Heart right ventricle (tissue), 16 donors: Measurements from ENCODE around the gene KIF4A. TPM values are rescaled to one million over a fixed set of nuclear protein-coding genes. Genes with fewer than 3 reads are reported as not detected.
"Not testable (repeated sequence)": the region's sequence is repeated elsewhere in the genome, so short reads cannot be mapped to it uniquely, and the experiment has no call there.

ENCODE experiments used
- ATAC-seq, 8 donors: fragments of 200-7000 bp; cut with Tn5 transposase; one replicate each; pipeline ENCODE4 v1.9.1; 2020; ENCODE audit warnings: mild to moderate bottlenecking in 8 of 8, moderate library complexity in 8 of 8, moderate number of reproducible peaks in 1 of 8
- DNase-seq, 2 donors: peaks; one replicate each; pipeline ENCODE4 v3.0.0-alpha.2; 2020
- H3K27ac ChIP-seq, 10 donors: fragments of 200-600 bp; sonication (generic) in 2 of 10; one replicate each; pipeline versions ENCODE4 v1.5.0 to v1.8.0; 2020 to 2022; ENCODE audit warnings: mild to moderate bottlenecking in 3 of 10
- H3K27me3 ChIP-seq, 7 donors: fragments of 200-600 bp; one replicate each; pipeline ENCODE4 v1.8.0; 2021 to 2022; ENCODE audit warnings: mild to moderate bottlenecking in 2 of 7
- H3K36me3 ChIP-seq, 9 donors: fragments of 200-600 bp; sonication (generic) in 1 of 9; one replicate each; pipeline versions ENCODE4 v1.5.0 to v1.8.0; 2020 to 2022; ENCODE audit warnings: mild to moderate bottlenecking in 2 of 9
- H3K4me1 ChIP-seq, 9 donors: fragments of 200-600 bp; sonication (generic) in 1 of 9; one replicate each; pipeline versions ENCODE4 v1.5.0 to v1.8.0; 2020 to 2022; ENCODE audit warnings: mild to moderate bottlenecking in 4 of 9
- H3K4me3 ChIP-seq, 10 donors: fragments of 200-600 bp; sonication (generic) in 2 of 10; one replicate each; pipeline versions ENCODE4 v1.5.0 to v1.8.0; 2020 to 2022; ENCODE audit warnings: mild to moderate bottlenecking in 7 of 10, moderate library complexity in 2 of 10
- H3K9me3 ChIP-seq, 11 donors: fragments of 200-600 bp in 10 of 11; sonication (generic) in 2 of 11; one replicate each; pipeline versions ENCODE4 v1.5.0 to v1.8.0; 2013 to 2022; ENCODE audit warnings: mild to moderate bottlenecking in 2 of 11, control low read depth in 1 of 11, moderate library complexity in 1 of 11
- WGBS, 2 donors: extraction: QIAGEN DNeasy Blood & Tissue Kit; methylation state at CpG; one replicate each; pipeline ENCODE4 v1.1.7; 2013; ENCODE audit warnings: inconsistent platforms in 1 of 2; 5-methylcytosine and 5-hydroxymethylcytosine counted together
- intact Hi-C, 10 donors: fragments of 100-400 bp; cut with DNase I; formaldehyde crosslinking; loops; one replicate each; pipeline versions ENCODE4 v1.11.1 to v1.14.2; 2022
- polyA plus RNA-seq, 2 donors: library from polyadenylated mRNA; stranded (reverse); fragments of 200-250 nt; gene quantifications; one replicate each; pipeline ENCODE4 v1.2.3, GENCODE V29; 2013
- total RNA-seq, 10 donors: library from RNA; stranded (reverse); fragmentation: NEBNext Ultra II Directional in 3 of 10; extraction: Animal tissue kit (Norgen Biotek cat#: 25700) in 3 of 10; gene quantifications; one replicate each; pipeline versions ENCODE4 v1.2.1 to v1.2.4, GENCODE V29; 2021 to 2023
- TF ChIP-seq, protein P1 (sequence below), 9 donors: fragments of 200-600 bp; sonication (generic) in 2 of 9; IDR thresholded peaks; one replicate each; pipeline versions ENCODE4 v1.5.0 to v1.8.0; 2021 to 2022; ENCODE audit warnings: antibody characterized with exemption in 9 of 9, mild to moderate bottlenecking in 5 of 9, moderate library complexity in 1 of 9
- donor health status: Arrhythmogenic right ventricular cardiomyopathy.
- donor health status: ischemic (EF 13 %, LVEDD 7.1; RV severe dilation, severe dysfunction).
- donor health status: healthy with polysubstance abuse.
- donor health status: DM: no; HTN: yes; CAD: no.
- donor health status: DM: no; HTN: no; CAD: no.
- donor health status: ischemic (EF 25% LVEDD 6.9; RV normal size, moderate dysfunction).
- donor health status: ischemic (EF 25% LVEDD 5.7; RV mildly dilated, moderate dysfunction).
- donor health status: healthy.
- donor health status: DM: yes; HTN: yes; CAD: no.
- donor health status: Ischemic cardiomyopathy.
- donor health status: ischemic (EF 35%, LVEDD 5.7; RV mildly dilated, moderate dysfunction).
- donor health status: nonischemic (EF 11% LVEDD 7.7; RV severe dilation, severe dysfunction).
- donor health status: DM: yes; HTN: yes; CAD: no.
- donor health status: PGD.
- donor health status: ischemic (EF 29% LVEDD 5.4; RV normal size, mild dysfunction).
- donor health status: nonischemic (EF 23%, LVEDD 6.1; RV moderate dilation, normal function).

Gene KIF4A
- total and polyA plus RNA-seq, 12 donors: 0.07 to 2.8 (median 0.24) TPM; not detected in 4

DNA sequence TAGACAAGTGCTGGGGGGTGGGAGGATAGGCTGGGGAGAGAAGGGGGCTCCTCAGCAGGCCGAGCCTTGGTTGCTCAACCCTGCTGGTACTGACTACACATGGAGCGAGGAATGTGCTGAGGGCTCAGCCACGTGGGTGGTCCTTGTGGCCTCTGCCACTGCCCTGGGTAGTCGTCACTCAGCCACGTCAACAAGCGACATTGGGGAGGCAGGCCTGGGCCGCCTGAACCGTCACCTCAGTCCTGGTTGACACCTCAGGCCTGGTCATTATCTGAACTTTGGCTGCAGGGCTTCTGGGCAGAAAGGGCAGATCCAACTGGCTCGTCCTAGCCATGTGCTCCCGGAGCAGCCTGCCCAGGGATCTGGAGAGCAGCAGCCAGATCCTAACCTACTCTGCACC is 70.5 kb downstream of the KIF4A start:
- intact Hi-C loops: no loop called here
- DNase-seq: no peak
- H3K27ac ChIP-seq: no peak overlapping the region
- no peaks in the 10 kb centered on the region for H3K27me3 ChIP-seq
- peaks cover 0 to 3% (median 0%) of the 10 kb centered on the region in 9 donors for H3K36me3 ChIP-seq
- WGBS, 2 donors: 76 to 83% methylated on average over 5 to 10 of the region's 10 CpGs
- TF ChIP-seq, protein P1, sequence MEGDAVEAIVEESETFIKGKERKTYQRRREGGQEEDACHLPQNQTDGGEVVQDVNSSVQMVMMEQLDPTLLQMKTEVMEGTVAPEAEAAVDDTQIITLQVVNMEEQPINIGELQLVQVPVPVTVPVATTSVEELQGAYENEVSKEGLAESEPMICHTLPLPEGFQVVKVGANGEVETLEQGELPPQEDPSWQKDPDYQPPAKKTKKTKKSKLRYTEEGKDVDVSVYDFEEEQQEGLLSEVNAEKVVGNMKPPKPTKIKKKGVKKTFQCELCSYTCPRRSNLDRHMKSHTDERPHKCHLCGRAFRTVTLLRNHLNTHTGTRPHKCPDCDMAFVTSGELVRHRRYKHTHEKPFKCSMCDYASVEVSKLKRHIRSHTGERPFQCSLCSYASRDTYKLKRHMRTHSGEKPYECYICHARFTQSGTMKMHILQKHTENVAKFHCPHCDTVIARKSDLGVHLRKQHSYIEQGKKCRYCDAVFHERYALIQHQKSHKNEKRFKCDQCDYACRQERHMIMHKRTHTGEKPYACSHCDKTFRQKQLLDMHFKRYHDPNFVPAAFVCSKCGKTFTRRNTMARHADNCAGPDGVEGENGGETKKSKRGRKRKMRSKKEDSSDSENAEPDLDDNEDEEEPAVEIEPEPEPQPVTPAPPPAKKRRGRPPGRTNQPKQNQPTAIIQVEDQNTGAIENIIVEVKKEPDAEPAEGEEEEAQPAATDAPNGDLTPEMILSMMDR (IDR thresholded peaks at IDR 0.05): no peak
- no peaks in the 10 kb centered on the region for H3K4me1 ChIP-seq
- H3K4me3 ChIP-seq: no peak overlapping the region
- H3K9me3 ChIP-seq: no peaks in the 10 kb centered on the region
- peak in 1 of 8 donors; percentile 30 for ATAC-seq

DNA sequence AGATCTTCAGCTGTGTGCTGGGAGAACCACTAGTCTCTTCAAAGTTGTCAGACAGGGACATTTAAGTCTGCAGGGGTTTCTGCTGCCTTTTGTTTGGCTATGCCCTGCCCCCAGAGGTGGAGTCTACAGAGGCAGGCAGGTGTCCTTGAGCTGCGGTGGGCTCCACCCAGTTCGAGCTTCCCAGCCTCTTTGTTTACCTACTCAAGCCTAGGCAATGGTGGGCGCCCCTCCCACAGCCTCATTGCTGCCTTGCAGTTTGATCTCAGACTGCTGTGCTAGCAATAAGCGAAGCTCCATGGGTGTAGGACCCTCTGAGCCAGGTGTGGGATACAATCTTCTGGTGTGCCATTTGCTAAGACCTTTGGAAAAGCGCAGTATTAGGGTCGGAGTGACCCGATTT is 78.8 kb downstream of the KIF4A start:
- H3K4me3 ChIP-seq, ATAC-seq, DNase-seq: not testable (repeated sequence)

DNA sequence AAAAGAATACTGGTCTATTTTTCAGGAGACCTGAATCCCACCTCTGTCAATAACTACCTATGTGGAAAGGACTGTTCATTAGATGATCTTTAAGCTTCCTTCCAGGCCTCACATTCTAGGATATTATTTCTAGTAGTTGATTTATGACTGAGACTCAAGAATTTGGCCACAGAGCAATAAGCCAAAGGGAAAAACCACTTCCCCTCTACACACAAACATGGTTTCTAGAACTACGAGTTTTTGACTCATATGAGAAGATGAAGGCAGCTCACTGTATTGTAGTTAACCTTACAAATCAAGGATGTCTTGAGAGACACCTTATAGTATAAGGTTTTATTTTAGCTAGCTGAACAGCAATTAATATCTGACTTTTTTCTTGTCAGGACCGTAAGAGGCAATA is 96.3 kb downstream of the KIF4A start:
- DNase-seq: no peak
- Histone ChIP-seq H3K4me1 (no peaks in the 10 kb centered on the region), H3K27me3 (peaks cover 0 to 6% (median 0%) of the 10 kb centered on the region in 7 donors), H3K36me3 (peaks cover 0 to 9% (median 0%) of the 10 kb centered on the region in 9 donors), H3K4me3 (no peak overlapping the region), H3K27ac (no peak overlapping the region), H3K9me3 (no peaks in the 10 kb centered on the region)
- intact Hi-C loops: no loop called here
- no peak for ATAC-seq
- WGBS, 2 donors: 87 to 90% methylated on average over 2 of the region's 2 CpGs
- TF ChIP-seq, protein P1 (IDR thresholded peaks at IDR 0.05): no peak

More for the DNA sequence above, 78.8 kb downstream of the KIF4A start:
- H3K9me3 ChIP-seq, H3K36me3 ChIP-seq, H3K27ac ChIP-seq, H3K27me3 ChIP-seq, H3K4me1 ChIP-seq, intact Hi-C loops: not testable (repeated sequence)
- 93 to 95% methylated on average over 7 of the region's 7 CpGs for WGBS, 2 donors

DNA sequence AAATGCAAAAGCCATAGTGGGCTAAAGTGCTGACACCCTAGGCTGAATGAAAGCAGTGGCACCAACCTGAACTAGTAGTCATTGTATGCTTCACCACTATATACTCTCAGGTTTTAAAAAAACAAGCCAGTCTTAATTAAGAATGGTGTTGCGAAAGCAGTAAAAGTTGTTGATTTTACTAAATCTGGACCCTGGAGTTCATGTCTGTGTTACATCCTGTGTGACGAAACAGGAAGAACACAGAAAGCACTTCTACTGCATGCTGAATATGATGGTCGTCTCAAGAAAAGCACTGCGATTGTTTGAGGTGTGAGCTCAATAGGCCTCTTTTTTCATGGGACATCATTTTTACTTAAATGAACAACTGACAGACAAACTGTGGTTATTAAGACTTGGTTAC is 109.0 kb downstream of the KIF4A start:
- 51 to 60% methylated on average over 4 of the region's 4 CpGs for WGBS, 2 donors

DNA sequence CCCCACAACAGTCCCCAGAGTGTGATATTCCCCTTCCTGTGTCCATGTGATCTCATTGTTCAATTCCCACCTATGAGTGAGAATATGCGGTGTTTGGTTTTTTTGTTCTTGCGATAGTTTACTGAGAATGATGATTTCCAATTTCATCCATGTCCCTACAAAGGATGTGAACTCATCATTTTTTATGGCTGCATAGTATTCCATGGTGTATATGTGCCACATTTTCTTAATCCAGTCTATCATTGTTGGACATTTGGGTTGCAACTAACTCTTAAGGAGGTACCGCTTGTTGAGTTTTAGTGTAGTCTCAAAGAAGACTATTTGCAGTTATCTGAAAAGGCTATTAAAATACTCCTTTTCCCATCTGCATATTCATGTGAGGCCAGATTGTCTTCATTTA is 110.3 kb downstream of the KIF4A start:
- Histone ChIP-seq H3K27me3 (peaks cover 0 to 21% (median 0%) of the 10 kb centered on the region in 7 donors), H3K36me3 (peaks cover 0 to 14% (median 0%) of the 10 kb centered on the region in 9 donors)
- H3K4me3 ChIP-seq, DNase-seq, H3K27ac ChIP-seq, intact Hi-C loops, H3K4me1 ChIP-seq, ATAC-seq, H3K9me3 ChIP-seq: not testable (repeated sequence)
- 97 to 100% methylated on average over 1 of the region's 3 CpGs for WGBS, 2 donors

More for the DNA sequence above, 109.0 kb downstream of the KIF4A start:
- Histone ChIP-seq H3K4me3 (no peak overlapping the region), H3K27me3 (peaks cover 0 to 18% (median 0%) of the 10 kb centered on the region in 7 donors), H3K27ac (peak overlapping the region in 1 of 10 donors; percentile 38), H3K36me3 (peaks cover 0 to 10% (median 0%) of the 10 kb centered on the region in 9 donors), H3K4me1 (peaks cover 0 to 9% (median 0%) of the 10 kb centered on the region in 9 donors), H3K9me3 (no peaks in the 10 kb centered on the region)
- ATAC-seq (no peak), DNase-seq (no peak)
- TF ChIP-seq, protein P1 (IDR thresholded peaks at IDR 0.05): no peak
- intact Hi-C loops: no loop called here
